OCI-LY1 (cell line): Measurements from ENCODE around the gene HPSE2.

Source experiments
- CTCF ChIP-seq: fragments of 200-600 bp; sonication (generic), shearing (Covaris generic); IDR thresholded peaks from 2 replicates; pipeline ENCODE4 v1.5.1; 2017; ENCODE audit warnings: mild to moderate bottlenecking, antibody characterized with exemption, low read length, moderate library complexity, mixed read lengths
- EZH2 ChIP-seq: fragments of 200-600 bp; sonication (generic), shearing (Covaris generic); IDR thresholded peaks from 2 replicates; pipeline ENCODE4 v1.8.0; 2017; ENCODE audit warnings: borderline replicate concordance, mixed run types, mild to moderate bottlenecking, antibody characterized with exemption, low read length, moderate library complexity, mixed read lengths

- TF ChIP-seq CTCF (no peak), EZH2 (no peak)
Observed at GRCh38 chr10:98675902-98676301, 559.8 kb downstream of the HPSE2 start.
